Endodermal cell (in vitro differentiated cells): ENCODE data around the gene CLMP. TPM values are rescaled to one million over a fixed set of nuclear protein-coding genes. Genes with fewer than 3 reads are reported as not detected.

Experiments used
- DNase-seq: peaks from one replicate; pipeline ENCODE4 v3.0.0-alpha.2; 2017
- H3K27ac ChIP-seq: 2 replicates; pipeline ENCODE4 v1.5.1; 2013; ENCODE audit warnings: mild to moderate bottlenecking, low read depth, low read length, moderate library complexity
- H3K27me3 ChIP-seq: 2 replicates; pipeline ENCODE4 v1.6.1; 2013; ENCODE audit warnings: mild to moderate bottlenecking, low read length, moderate library complexity; ENCODE audit not compliant: insufficient read depth, control insufficient read depth, poor library complexity, severe bottlenecking
- H3K36me3 ChIP-seq: 2 replicates; pipeline ENCODE4 v1.7.0; 2013; ENCODE audit warnings: mild to moderate bottlenecking, low read length, moderate library complexity; ENCODE audit not compliant: control insufficient read depth, insufficient read depth
- H3K4me1 ChIP-seq: one replicate; pipeline ENCODE4 v1.7.0; 2013; ENCODE audit warnings: low read length; ENCODE audit not compliant: control insufficient read depth, insufficient read depth
- H3K4me3 ChIP-seq: 2 replicates; pipeline ENCODE4 v1.5.1; 2013; ENCODE audit warnings: mild to moderate bottlenecking, low read length, moderate library complexity
- H3K9ac ChIP-seq: 2 replicates; pipeline ENCODE4 v1.6.1; 2013; ENCODE audit warnings: mild to moderate bottlenecking, low read length, moderate library complexity; ENCODE audit not compliant: poor library complexity, severe bottlenecking; ENCODE audit errors: extremely low read depth
- H3K9me3 ChIP-seq: 2 replicates; pipeline ENCODE4 v1.6.1; 2013; ENCODE audit warnings: mild to moderate bottlenecking, low read length, moderate library complexity; ENCODE audit not compliant: control insufficient read depth
- H3K27ac Mint-ChIP-seq: 2 replicates; pipeline ENCODE4 v1.8.0; 2020; ENCODE audit warnings: mixed read lengths
- H3K27me3 Mint-ChIP-seq: 2 replicates; pipeline ENCODE4 v1.8.0; 2021; ENCODE audit warnings: mild to moderate bottlenecking, mixed read lengths; ENCODE audit not compliant: insufficient read depth
- H3K36me3 Mint-ChIP-seq: 2 replicates; pipeline ENCODE4 v1.8.0; 2020; ENCODE audit warnings: low read depth, mixed read lengths
- H3K4me1 Mint-ChIP-seq: 2 replicates; pipeline ENCODE4 v1.8.0; 2020; ENCODE audit warnings: mixed read lengths
- H3K4me3 Mint-ChIP-seq: 2 replicates; pipeline ENCODE4 v1.8.0; 2020; ENCODE audit warnings: mild to moderate bottlenecking, moderate library complexity, mixed read lengths
- H3K9me3 Mint-ChIP-seq: 2 replicates; pipeline ENCODE4 v1.8.0; 2020; ENCODE audit warnings: mild to moderate bottlenecking, mixed read lengths
- WGBS, 2 experiments: methylation state at CpG; one replicate each; pipeline versions ENCODE4 v1.1.5 to v1.1.7; 2013; ENCODE audit warnings: missing lambda C conversion rate in 2 of 2, mixed read lengths in 1 of 2; ENCODE audit not compliant: insufficient coverage in 1 of 2, insufficient read length in 1 of 2; 5-methylcytosine and 5-hydroxymethylcytosine counted together
- long read RNA-seq, 4 experiments: library from polyadenylated mRNA in 2 of 4; library from RNA in 1 of 4; library from capped mRNA in 1 of 4; stranded (forward) in 3 of 4; unstranded in 1 of 4; transcript quantifications; one replicate each; pipeline ENCODE4 v2.0.0, GENCODE V29; 2020 to 2021; ENCODE audit warnings: inconsistent platforms in 1 of 4
- polyA plus RNA-seq, 2 experiments: library from polyadenylated mRNA; stranded (reverse); fragments of 50-300 nt; gene quantifications; one replicate each; pipeline ENCODE4 v1.2.3, GENCODE V29; 2013
- total RNA-seq, 2 donors: library from RNA; stranded (reverse); fragmentation: NEBNext Ultra II Directional in 1 of 2; extraction: Animal tissue kit (Norgen Biotek cat#: 25700) in 1 of 2; gene quantifications; 2 replicates in 1 of 2; 3 replicates in 1 of 2; pipeline ENCODE4 v1.2.1, GENCODE V29; 2021
- TF ChIP-seq, protein P1 (sequence below): fragments of 200-600 bp; sonication (generic); conservative IDR thresholded peaks from 2 replicates; pipeline ENCODE4 v1.5.0; 2021; ENCODE audit warnings: antibody characterized with exemption, mild to moderate bottlenecking

Gene CLMP, protein sequence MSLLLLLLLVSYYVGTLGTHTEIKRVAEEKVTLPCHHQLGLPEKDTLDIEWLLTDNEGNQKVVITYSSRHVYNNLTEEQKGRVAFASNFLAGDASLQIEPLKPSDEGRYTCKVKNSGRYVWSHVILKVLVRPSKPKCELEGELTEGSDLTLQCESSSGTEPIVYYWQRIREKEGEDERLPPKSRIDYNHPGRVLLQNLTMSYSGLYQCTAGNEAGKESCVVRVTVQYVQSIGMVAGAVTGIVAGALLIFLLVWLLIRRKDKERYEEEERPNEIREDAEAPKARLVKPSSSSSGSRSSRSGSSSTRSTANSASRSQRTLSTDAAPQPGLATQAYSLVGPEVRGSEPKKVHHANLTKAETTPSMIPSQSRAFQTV
- total RNA-seq, result 10 to 100 TPM; 86.5 to 94.4 TPM
- polyA plus RNA-seq (2013, experiment 1 of 2), result 18.3 TPM
- 23.9 TPM for polyA plus RNA-seq (2013, experiment 2 of 2)
- long read RNA-seq, experiment 1, full-length matches to known transcripts, result 5 of 28 reads
- long read RNA-seq, experiment 1, partial matches to known transcripts, result 2 of 28 reads
- long read RNA-seq, experiment 1, other reads (novel, unspliced or antisense), result 21 of 28 reads
- long read RNA-seq, experiment 2, full-length matches to known transcripts, result 85 of 156 reads
- long read RNA-seq, experiment 2, partial matches to known transcripts, result 13 of 156 reads
- long read RNA-seq, experiment 2, other reads (novel, unspliced or antisense), result 58 of 156 reads
- long read RNA-seq, experiment 3, full-length matches to known transcripts, result 4 of 16 reads
- long read RNA-seq, experiment 3, partial matches to known transcripts, result 4 of 16 reads
- long read RNA-seq, experiment 3, other reads (novel, unspliced or antisense), result 8 of 16 reads
- long read RNA-seq, experiment 4, partial matches to known transcripts, result 0 of 4 reads
- long read RNA-seq, experiment 4, other reads (novel, unspliced or antisense), result 4 of 4 reads

DNA sequence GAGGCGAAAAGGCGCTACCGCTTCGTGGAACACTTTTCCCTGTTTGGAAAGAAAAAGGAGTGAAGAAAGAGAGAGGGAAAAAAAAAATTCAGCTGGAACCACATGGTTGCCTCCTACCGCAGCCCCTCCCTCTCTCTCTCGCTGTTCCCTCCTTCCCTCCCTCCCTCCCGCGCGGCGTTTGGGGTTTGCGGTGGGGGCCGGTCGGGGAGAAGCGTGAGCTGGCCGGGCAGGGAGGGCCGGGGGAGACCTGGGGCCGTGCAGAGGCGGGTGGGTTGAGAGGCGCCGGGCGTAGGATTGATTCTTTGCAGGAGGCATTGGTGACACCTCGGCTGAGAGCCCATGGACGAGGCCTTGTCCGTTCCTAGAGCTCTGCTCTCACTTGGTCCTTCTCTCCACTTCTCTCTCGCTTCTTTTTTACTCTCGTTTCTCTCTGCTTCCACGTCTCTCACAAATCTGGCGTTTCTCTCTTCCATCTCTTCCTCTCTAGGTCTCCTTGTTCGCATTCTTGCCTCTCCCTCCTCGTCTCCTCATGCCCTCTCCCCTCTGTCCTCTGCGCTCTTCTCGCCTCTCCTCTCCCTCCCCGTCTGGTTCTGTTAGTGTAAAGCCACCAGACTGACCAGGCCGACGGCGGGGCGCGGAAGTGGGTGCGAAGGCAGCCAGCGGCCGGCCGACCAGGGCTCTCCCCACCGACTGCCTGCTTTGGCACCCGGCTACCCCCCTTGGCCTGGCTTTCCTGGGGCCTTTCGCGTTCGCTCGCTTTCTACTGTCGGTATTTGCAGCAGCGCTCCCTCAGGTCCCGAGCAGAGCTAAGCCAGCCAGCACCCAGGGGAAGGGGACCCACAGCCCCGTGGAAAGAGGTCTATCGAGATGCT lies at the start of gene CLMP:
Gene CLMP, minus strand, starts transcription at position 61 of the 872 bp plus-strand sequence. CDS start 308 bp downstream, outside the sequence.
- Histone ChIP-seq H3K36me3 (peaks cover 20% of the 10 kb centered on the region), H3K27me3 (no peaks in the 10 kb centered on the region), H3K4me3 (peak within 1 kb of the TSS; percentile 88), H3K9ac (peak within 1 kb of the TSS; percentile 81), H3K9me3 (peaks cover 7% of the 10 kb centered on the region), H3K4me1 (no peaks in the 10 kb centered on the region), H3K27ac (no peak within 1 kb of the TSS)
- Mint-ChIP-seq H3K4me1 (peaks cover 41% of the 10 kb centered on the region), H3K27ac (peak within 1 kb of the TSS; percentile 96), H3K4me3 (peak within 1 kb of the TSS; percentile 95), H3K36me3 (peaks cover 25% of the 10 kb centered on the region), H3K9me3 (no peaks in the 10 kb centered on the region), H3K27me3 (peaks cover 5% of the 10 kb centered on the region)
- TF ChIP-seq, protein P1, sequence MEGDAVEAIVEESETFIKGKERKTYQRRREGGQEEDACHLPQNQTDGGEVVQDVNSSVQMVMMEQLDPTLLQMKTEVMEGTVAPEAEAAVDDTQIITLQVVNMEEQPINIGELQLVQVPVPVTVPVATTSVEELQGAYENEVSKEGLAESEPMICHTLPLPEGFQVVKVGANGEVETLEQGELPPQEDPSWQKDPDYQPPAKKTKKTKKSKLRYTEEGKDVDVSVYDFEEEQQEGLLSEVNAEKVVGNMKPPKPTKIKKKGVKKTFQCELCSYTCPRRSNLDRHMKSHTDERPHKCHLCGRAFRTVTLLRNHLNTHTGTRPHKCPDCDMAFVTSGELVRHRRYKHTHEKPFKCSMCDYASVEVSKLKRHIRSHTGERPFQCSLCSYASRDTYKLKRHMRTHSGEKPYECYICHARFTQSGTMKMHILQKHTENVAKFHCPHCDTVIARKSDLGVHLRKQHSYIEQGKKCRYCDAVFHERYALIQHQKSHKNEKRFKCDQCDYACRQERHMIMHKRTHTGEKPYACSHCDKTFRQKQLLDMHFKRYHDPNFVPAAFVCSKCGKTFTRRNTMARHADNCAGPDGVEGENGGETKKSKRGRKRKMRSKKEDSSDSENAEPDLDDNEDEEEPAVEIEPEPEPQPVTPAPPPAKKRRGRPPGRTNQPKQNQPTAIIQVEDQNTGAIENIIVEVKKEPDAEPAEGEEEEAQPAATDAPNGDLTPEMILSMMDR, result no peak
- whole genome bisulfite sequencing, 2 experiments, result 7 to 8% methylated on average over 15 to 48 of the region's 53 CpGs
- peak; percentile 88 for DNase-seq

DNA sequence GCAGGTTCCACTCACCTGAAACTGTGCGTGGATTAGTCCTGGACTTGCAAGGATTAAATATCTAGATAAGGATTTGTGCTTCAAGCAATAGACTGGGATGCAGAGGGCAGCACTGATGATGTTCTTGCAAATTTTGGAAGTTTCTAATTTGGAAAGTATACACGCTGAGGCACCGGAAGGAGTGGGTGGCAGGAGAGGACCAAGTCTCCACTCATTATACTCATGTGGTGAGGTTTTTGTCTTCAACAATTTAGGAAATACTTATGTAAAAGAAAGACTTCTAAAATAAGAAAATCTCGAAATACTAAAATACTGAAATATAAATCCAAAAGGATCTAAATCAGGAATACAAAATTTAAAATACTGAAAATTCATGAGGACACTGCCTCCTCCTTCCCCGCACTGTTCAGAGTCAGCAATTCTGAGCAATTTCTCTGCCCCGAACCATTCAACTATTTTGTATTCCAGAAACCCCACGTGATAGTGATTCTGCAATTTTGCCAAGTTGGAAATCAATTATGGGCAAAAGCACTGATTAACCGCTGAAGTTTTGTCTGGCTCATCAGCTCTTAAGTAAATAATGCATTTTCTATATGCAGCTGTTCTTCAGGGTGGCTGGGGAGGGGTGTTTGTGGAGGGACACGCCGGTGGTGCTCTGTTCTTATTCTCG lies 47.0 kb upstream of the CLMP start:
- Mint-ChIP-seq H3K36me3 (no peaks in the 10 kb centered on the region), H3K4me3 (no peak overlapping the region), H3K27me3 (no peaks in the 10 kb centered on the region), H3K9me3 (no peaks in the 10 kb centered on the region), H3K4me1 (peaks cover 49% of the 10 kb centered on the region), H3K27ac (no peak overlapping the region)
- DNase-seq, result no peak
- 90 to 92% methylated on average over 6 to 11 of the region's 11 CpGs for WGBS, 2 experiments
- no peak overlapping the region for H3K27ac ChIP-seq
- no peaks in the 10 kb centered on the region for H3K27me3 ChIP-seq
- no peaks in the 10 kb centered on the region for H3K36me3 ChIP-seq
- no peaks in the 10 kb centered on the region for H3K9me3 ChIP-seq
- no peak overlapping the region for H3K9ac ChIP-seq
- H3K4me1 ChIP-seq, result peaks cover 14% of the 10 kb centered on the region
- TF ChIP-seq, protein P1, result no peak
- no peak overlapping the region for H3K4me3 ChIP-seq
